ENCODE measurements around the gene AFP. TPM values are rescaled to one million over a fixed set of nuclear protein-coding genes. Genes with fewer than 3 reads are reported as not detected.

Gene AFP
- total and polyA plus RNA-seq, 2 of the 13 experiments (the other 11 are each of a cell fraction or from before 2014, with no cell fraction given), result 9,434 to 13,105 TPM

DNA sequence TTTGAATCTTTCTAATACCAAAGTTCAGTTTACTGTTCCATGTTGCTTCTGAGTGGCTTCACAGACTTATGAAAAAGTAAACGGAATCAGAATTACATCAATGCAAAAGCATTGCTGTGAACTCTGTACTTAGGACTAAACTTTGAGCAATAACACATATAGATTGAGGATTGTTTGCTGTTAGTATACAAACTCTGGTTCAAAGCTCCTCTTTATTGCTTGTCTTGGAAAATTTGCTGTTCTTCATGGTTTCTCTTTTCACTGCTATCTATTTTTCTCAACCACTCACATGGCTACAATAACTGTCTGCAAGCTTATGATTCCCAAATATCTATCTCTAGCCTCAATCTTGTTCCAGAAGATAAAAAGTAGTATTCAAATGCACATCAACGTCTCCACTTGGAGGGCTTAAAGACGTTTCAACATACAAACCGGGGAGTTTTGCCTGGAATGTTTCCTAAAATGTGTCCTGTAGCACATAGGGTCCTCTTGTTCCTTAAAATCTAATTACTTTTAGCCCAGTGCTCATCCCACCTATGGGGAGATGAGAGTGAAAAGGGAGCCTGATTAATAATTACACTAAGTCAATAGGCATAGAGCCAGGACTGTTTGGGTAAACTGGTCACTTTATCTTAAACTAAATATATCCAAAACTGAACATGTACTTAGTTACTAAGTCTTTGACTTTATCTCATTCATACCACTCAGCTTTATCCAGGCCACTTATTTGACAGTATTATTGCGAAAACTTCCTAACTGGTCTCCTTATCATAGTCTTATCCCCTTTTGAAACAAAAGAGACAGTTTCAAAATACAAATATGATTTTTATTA lies 3.6 kb upstream of the AFP start (continued):
- TF ChIP-seq ZNF142 (CRISPR knock-in tag; IDR thresholded peaks at IDR 0.05) (no peak), ZMYM2 (CRISPR knock-in tag; IDR thresholded peaks at IDR 0.05) (peak; percentile 34; the same call in 1 of the 2 replicates), ZNF563 (CRISPR knock-in tag; IDR thresholded peaks at IDR 0.05) (no peak), MLLT10 (CRISPR knock-in tag; IDR thresholded peaks at IDR 0.05) (no peak), ZNF143 (CRISPR knock-in tag; IDR thresholded peaks at IDR 0.05) (no peak), ELF1 (CRISPR knock-in tag; IDR thresholded peaks at IDR 0.05) (no peak), ZMAT3 (CRISPR knock-in tag; conservative IDR thresholded peaks at IDR 0.05) (0 out of 2 replicates have a peak, but pooled peaks have one; percentile 29), ZNF543 (CRISPR knock-in tag; IDR thresholded peaks at IDR 0.05) (no peak; the same call in 1 of the 2 replicates), DZIP1 (CRISPR knock-in tag; IDR thresholded peaks at IDR 0.05) (no peak), SALL2 (CRISPR knock-in tag; IDR thresholded peaks at IDR 0.05) (no peak), FOXP4 (CRISPR knock-in tag; IDR thresholded peaks at IDR 0.05) (peak; percentile 92), ZNF629 (CRISPR knock-in tag; conservative IDR thresholded peaks at IDR 0.05) (no peak), FOXO1 (CRISPR knock-in tag; IDR thresholded peaks at IDR 0.05) (peak; percentile 96), GATAD1 (CRISPR knock-in tag; IDR thresholded peaks at IDR 0.05) (peak; percentile 48)
